ENCODE data around the gene ADAMTS17.

The ADAMTS17 gene

DNA sequence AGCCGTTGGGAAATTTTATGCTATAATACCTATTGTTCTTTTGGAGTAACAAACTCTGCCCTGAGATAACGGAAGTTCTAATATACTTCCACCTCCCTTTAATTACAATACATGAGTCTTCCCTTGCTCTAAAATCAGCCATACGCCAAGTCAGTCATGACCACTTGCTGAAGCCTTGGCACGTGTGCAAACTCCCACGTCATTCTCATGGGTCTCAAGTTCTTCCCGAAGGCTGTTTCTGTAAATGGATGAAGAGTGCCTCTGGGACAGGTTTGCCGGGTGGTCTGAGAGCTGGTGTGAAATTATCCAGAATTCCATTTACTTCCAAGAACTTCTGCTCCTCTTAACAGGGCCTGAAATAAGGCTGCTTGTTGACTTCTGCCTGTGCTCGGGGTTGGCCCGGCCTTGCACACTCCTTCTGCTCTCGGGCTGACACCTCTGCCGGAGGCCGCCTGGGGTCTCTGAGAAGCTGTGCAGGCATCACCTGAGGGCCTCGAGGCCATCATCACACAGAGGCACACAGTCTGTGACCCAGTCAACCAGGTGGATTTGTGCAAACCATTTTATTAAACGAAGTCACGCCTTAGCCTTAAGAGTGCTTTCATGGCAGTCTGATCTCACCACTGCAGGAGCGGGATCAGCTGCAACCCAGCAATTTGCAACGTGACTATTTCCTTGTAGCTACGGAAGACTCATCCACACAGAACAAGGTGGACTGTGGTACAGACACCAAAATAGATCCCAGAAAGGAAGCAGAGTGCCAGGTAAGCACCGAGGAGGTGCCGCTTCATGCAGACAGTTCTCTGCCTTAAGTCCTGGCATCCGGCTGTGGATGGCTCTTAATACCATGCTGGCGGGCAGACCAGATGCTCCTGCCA, 120.1 kb downstream of the ADAMTS17 start:
- no peak for DNase-seq (ENCODE audit: low spot score)

DNA sequence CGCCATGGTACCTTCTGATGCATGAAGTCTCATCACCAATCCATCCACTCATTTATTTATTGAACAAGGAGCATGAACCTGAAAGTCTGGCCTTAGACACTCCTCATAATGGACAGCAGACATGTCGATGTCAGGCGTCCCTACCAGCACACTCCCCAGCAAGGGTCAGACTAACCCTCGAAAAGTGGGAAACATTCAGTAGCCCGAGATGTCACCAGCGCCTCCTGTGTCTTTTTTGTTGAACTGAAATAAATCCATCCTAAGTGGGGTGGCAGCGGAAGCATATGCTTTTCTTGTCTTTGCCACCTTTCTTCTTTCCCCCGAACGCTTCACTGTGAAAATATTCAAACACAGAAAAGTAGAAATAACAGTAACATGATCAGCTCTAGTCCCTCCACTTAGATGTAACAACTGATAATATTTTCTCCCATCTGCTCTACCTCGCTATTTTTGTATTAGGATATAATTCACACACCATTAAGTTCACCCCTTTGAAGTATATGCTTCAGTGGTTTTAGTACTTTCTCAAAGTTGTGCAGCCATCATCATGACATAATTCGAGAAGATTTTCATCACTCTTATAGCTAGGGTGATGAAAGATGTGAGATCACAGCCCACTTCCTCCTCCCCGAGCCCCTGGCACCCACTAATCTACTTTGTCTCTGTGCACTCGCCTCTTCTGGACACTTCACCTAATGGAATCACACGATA, 121.6 kb downstream of the ADAMTS17 start:
- DNase-seq (ENCODE audit: low spot score): no peak

DNA sequence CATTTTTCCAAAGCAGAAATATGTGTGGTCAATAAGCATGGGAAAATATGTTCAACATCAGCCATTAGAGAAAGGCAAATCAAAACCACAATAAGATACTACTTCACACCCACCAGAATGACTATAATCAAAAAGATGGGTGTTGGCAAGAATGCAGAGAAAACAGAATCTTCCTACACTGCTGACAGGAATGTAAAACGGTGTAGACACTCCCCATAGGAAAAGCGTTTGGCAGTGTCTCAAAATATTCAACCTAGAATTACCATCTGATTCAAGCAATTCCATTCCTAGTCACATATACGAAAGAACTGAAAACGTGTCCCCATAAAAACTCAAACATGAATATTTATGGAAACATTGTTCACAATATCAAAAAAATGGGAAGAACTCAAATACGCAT, 123.3 kb downstream of the ADAMTS17 start:
- DNase-seq (ENCODE audit: low spot score): no peak

DNA sequence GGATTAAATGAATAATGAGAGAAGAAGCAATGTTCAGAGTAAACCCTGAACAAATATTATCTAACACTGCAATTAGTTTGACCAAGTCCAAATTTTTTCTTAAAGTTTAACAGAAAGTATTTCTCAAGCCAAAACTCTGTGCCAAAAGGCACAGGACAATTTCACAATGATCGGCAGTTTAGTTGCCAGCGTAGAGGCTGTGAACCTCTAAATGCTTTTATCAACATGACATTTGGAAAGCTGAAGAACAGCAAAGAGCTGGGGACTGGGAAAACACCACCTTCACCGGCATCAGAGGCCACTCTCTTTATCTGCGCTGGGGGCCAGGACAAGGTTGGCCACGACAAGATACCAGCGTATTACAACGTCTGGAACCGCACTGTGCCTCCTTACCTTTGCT, 125.6 kb downstream of the ADAMTS17 start:
- no peak for DNase-seq (ENCODE audit: low spot score)

DNA sequence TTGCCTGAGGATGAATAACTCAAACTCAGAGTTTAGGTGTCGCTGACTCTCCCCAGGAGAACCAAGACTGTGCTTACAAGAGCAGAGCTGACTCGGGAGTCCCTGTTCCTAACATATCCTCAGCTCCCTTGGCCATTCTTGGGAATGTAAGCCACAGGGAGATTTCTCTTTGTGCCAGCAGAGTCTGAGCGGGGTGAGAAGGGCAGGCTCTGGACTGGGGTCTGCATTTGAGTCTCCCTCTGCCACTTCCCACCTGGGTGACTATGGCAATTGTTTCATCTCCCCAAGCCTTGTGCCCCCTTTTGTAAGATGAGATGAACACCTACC, 126.0 kb downstream of the ADAMTS17 start:
- DNase-seq (ENCODE audit: low spot score): no peak

DNA sequence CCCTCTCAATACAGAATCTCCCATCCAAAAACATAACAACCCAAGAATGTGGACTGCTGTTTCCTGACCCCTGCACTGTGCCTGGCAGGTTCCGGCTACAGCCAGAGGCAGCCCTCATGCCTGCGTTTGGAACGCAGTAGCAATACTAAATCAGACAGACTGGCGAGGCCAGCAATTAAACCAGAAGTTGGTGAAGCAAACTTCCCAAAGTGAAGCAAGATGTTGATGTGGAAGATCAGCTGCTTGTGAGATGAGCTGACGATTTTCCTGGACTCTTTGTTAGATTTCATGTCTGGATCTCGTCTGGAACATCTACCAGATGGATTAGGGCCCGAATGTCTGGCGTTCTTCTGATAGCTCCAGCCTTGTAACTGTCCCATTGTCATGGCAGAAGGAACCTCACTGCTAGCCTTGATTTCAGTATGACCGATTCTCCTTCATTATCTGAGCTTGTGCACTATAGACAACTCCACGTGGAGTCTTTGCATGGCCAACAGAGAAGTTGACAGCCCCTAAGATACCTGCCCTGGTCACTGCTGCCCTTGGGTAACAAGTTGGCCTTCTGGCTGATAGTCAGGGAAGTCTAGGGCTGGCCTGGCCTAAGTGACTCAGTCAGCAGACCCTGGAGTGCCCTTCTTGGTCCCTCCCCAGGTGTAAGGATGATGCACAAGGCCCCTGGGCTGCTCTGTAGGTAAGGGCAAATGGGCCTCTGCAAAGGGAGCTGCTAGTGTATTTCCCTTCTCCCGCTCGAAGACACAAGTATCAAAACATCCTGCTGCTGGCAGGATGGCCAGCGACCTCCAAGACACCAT, 126.5 kb downstream of the ADAMTS17 start:
- DNase-seq (ENCODE audit: low spot score): no peak

DNA sequence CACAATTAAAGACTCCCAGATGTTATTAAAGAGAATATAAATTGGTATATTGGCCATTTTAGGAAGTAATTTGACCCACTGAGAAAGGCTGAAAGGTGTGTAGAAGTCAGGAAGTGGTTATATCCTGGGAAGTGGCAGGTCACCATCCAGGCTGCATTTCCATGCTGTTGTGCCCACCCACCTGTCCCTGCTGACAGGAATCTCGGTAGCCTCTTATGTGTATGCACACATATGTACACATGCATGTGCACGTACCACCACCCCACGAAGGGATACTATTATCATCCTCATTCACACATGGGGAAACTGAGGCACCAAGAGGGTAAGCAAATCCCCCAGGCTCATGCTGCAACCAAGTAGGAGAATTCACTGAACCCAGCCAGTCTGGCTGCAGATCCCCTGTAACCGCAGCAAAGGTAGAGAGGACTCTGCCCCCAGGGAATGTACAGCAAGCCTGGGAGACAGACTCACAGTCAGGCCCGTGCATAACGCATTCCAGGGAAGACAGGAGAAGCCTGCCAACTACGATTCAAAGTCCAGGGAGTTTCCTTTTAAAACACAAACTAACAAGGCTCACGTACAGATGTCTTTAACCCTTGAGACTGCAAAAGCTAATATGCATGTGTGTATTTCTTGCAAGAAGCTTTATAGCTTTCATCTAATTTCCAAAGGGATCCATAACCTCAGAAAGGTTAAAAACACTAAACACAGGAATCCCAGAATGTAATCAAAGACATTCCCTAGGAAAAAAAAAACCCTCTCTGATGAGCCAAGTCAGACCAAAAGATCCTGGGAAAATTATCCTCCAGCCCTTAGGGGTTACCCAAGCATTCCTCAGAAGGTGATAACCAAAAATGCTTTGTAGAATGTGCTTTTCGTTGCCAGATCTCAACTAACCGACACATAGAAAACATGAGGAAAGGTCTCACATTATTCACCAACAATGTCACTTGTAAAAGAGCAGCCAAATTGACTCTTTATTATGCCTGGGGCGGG, 129.6 kb downstream of the ADAMTS17 start:
- DNase-seq (ENCODE audit: low spot score): no peak

DNA sequence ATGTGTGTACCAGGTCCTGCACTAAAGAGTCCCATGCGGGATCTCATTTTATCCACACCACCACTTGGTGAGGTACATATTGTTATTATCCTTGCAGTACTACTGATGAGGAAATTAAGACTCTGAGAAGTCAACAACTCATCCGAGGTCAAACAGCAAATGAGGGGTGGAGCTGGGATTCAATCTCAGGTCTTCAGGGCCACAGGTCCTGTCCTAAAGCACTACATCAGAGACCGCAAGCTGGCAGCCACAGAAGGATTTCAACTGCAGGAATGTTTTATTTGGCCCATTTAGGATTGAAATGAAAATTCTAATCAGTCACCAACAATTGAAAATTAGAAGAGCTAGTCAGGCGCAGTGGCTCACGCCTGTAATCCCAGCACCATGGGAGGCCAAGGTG, 131.4 kb downstream of the ADAMTS17 start:
- DNase-seq (ENCODE audit: low spot score): no peak

DNA sequence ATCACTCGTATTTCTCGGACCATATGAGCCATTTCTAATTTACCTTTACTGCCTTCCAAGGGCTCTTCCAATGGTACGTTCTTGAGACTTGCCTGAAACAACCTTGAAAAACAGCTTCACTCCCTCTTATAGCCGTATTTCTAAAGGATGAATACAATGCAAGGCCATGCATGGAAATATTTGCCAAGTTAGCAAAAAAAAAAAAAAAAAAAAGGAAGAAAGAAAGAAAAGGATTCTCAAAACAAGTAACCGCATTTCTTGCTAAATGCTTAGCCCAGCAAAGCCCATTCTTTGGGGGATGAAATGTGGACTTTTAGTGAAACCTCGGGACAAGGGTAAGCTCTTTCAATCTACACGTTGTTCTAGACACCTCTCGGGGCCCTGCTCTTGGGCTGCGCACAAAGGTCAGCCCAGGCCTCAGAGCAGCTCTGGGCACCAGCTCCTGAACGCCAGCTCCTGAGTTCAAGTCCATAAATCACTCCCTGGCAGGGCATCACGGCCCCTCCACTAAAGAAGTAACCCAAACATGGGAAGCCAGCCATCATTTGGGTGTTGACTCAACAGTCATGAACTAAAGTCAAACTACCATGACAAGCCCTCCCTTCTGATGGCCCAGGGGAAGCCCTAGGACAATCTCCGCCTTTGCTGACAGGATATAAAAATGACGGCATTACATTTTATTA, 132.7 kb downstream of the ADAMTS17 start:
- no peak for DNase-seq (ENCODE audit: low spot score)

DNA sequence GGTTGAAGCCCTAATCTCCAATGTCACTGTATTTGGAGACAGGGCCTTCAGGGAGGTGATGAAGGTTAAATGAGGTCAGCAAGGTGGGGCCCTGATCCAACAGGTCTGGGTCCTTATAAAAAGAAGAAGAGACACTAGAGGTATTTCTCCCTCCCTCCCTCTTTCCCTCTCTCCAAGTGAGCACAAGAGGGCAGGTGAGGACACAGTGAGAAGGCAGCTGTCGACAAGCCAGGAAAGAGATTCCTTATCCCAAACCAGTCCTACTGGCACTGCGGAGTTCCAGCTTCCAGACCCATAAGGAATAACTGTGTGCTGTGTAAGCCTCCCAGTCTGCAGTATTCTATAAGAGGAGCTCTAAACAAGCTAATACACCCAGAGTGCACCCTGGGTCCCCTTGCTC, 134.7 kb downstream of the ADAMTS17 start:
- DNase-seq (ENCODE audit: low spot score): no peak

DNA sequence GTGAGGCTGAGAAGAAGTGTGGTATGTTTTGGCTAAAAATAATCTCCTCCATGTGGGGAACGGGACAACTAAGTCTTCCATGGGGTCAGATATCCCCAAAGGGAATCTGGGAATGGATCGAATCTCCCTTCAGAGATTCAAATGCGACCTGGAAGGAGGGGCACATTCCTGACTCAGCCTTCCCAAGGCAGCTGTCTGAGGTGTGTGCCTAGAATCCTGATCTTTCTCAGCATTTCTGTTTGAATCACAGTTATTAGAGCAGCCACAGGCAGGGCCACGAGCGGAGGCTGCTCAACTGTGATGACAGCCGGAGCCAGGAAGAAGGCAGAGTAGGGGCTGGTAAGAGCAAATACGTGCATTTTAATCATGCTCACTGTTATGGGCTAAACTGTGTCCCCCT, 135.1 kb downstream of the ADAMTS17 start:
- DNase-seq (ENCODE audit: low spot score): no peak

DNA sequence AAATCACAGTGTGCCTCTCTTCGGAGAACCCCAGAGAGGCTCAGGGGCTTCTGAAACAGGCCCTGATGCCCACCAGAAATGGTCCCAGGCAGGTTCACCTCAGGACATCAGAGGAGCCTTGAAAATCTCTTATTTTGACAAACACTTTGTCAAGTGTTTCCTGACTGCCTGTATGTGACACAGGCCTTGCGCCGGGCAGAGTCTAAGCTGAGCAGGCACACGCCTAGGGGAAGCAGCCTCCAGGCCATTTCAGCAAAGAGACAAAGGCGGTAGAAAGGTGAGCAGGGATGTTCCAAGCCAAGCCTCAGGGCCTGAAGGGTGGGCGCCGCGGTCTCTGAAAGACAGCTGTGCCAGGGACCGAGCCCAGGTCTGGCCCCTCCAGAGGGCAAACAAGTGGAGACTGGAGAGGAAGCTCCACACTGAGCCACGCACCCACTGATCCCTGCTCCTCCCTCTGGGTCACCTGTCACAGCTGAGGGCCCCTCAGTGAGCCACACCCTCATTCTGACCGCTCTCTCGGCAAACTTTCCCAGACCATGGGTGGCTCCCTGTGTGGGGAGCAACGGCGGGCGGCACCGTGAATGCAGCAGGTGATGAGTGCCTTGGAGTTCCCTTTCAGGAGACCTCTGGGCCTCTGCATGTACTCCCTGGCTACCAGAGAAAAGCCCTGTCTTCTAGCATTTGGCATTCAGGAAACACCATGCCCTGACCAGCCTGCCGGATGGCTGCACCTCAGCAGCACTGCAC, 136.1 kb downstream of the ADAMTS17 start:
- no peak for DNase-seq (ENCODE audit: low spot score)

DNA sequence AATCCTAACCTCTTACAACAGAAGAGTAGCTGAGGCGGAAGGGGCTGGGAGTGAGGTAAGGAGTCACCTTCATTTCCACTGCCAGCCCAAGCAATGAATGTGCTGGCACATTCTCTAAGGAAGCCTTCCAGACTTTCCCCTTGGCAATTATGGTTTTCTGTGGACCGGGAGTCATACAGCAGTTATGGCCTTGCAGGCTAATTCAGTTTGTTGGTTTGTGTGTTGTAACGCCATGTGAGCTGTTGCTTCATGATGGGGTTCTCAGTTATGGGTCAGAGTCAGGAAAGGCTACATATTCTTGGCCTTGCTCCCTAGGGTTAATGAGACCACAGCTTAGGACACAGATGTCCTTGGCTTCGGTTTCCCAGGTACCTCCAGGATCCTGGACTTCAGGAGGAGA, 137.0 kb downstream of the ADAMTS17 start:
- DNase-seq (ENCODE audit: low spot score): no peak

DNA sequence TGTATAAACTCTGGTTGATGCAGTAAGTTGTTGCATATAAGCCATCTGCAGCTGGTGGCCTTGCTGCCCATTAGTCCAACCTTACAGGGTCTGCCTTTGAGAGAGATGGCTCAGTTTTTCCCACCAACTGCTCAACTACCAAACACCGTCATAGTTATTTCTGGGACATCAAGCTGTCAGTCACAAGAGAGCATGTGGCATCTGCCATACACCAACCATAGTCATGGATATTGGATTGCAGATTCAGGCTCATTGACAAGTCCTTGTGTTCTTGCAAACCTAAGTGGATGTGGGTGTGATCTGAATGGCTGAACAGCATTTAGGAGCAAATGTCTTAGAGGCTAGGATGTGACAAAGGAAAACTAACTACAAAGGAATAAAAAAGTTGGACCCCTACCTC, 137.6 kb downstream of the ADAMTS17 start:
- DNase-seq (ENCODE audit: low spot score): no peak

DNA sequence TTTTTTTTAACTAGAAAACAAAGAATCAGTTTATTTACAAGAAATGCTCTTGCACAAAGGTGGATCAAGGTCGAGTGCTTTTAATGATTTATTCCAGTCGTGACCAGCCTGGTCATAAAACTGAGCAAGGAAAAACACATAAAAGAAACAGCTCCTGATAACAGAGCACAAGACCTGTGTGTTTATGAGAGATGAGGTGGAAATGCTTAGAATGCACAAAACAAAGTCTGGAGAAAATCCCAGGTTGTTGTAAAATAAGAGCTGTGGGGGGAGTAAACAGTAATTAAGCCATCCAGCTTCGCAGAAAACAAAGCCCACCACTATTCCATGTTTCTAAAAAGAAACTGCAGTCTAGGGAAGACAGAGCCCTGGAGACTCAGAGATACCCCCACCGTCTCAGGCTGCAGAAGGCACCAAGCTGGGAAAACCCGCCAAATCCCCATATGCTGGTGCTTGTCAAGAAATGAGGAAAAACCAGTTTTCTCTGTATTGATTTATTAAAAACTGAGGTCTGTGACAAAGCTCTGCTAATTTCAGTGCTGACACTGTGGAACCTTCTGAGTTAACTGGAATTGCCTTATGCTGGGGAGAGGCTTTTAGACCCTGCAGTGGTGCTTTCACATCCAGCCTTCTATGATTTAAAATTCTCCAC, 139.3 kb downstream of the ADAMTS17 start:
- no peak for DNase-seq (ENCODE audit: low spot score)

DNA sequence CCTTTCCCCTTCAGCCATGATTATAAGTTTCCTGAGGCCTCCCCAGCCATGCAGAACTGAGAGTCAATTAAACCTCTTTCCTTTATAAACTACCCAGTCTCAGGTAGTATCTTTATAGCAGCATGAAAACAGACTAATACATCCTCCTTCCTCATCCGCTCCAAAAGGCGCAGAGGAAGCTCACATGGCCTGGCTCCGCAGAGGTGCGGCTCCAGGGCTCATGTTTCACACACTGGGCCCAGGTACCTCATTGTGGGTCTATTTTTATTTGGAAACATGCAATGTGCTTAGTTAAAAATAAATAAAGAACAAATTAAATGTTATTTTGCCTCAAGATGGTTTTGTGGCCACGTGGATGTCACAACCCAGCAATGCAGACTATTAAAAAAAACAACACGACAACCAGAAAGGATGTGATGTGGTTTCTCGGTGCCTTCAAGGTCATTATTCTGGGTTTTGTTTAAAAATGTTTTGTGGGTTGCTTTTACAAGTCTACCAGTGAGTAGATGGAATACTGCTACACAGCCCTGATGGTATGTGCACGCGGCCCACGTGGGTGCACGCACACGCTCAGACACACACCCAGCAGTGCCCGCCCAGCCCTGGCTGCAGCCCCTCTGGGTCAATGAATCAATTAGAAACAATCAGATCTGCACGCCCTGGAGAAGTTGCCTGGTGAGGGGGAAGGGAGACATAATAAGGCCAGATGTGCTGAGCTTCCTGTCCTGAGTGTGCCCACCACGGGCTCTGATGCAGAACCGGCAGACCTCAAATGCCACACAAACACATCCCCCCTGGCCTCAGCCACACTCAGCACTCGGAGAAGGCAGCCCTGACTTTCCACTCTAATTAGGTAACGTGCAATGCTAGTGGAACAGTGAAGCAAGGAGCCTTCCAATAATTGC, 140.1 kb downstream of the ADAMTS17 start:
- DNase-seq (ENCODE audit: low spot score): no peak

DNA sequence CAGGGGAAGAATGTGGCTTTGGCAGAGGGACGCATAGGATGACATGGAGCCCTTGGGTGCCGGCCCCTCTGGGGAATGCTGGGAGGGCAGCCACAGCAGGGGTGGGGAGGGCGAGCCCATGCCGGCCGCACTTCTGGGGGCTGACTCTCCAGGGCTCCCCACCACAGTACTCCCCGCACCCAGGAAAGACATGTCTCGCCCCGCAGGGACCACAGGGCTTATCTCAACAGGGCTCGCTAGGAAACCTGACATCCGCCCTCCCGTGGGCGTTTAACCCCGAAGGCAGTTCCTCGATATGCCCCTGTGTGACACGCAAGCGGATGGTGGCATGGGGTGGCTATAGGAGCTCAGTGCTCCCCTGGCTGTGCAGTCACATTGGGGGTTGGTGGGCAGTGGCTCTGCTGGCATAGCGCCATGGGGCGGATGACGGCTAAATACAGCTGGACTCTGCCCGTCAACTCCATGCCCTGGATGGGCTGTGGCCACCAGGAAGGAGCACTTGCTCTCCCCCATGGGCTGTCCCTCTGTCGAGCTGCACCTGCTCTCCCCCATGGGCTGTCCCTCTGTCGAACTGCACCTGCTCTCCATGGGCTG, 141.4 kb downstream of the ADAMTS17 start:
- DNase-seq (ENCODE audit: low spot score): no peak

DNA sequence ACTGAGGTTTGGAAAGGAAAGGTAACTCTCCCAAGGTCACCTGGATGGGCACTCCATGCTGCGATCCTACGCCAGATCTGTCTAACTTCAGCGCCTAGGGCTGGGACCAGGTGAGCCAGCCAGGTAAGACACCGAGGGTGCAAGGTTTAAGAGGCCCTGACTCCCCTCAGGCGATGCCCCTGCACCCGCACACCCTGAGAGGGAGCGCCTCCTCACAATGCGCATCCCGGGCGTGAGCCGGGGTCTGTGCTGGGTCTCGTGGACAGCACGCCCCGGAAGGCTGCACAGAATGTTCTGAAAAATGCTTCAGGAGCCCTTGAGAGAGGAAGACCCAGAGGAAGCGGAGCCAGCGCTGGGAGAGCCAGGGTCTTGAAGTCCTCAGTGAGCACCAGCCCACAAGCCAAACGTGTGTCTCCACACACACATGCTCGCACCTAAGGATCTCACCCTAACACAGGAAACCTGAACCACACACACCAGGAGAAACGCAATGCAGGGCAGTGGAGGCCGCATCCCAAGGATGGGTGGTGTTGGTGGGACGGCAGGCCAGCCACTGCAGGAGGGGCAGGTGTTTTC, 142.0 kb downstream of the ADAMTS17 start:
- DNase-seq (ENCODE audit: low spot score): no peak

Data from Ammon's horn (tissue), 1 donor.